Muscle of back (tissue), 13 donors: ENCODE data around the gene UQCRQ. TPM values are rescaled to one million over a fixed set of nuclear protein-coding genes. Genes with fewer than 3 reads are reported as not detected.
A peak's percentile ranks its signal among the peaks of the same experiment; 100 is the strongest.

Experiments used
- DNase-seq, 3 donors: peaks; one replicate each; pipeline versions ENCODE4 v3.0.0 to v3.0.0-alpha.2; 2013
- long read RNA-seq, 9 donors: transcript quantifications; one replicate each; lab custom pipeline, GENCODE V29; 2026
- polyA plus RNA-seq, 10 donors: library from polyadenylated mRNA; unstranded; fragments of 120-200 nt; gene quantifications; one replicate each; pipeline ENCODE4 v1.2.1, GENCODE V29; 2013; ENCODE audit not compliant: insufficient read length in 10 of 10

UQCRQ gene
- 100 to 1,000 TPM; 160 to 232 (median 189) TPM for polyA plus RNA-seq
- long read RNA-seq, donor 1, transcript UQCRQ-202 (3 exons, 429 nt) = minor isoform, 27 of 236 reads
- long read RNA-seq, donor 1, transcript UQCRQ-203 (3 exons, 839 nt) = major isoform, 151 of 236 reads
- long read RNA-seq, donor 1, transcript UQCRQ-201 (2 exons, 586 nt) = minor isoform, 42 of 236 reads
- long read RNA-seq, donor 1, partial matches to known transcripts = 0 of 236 reads
- long read RNA-seq, donor 1, other reads (novel, unspliced or antisense) = 10 of 236 reads
- long read RNA-seq, donor 2, transcript UQCRQ-202 (3 exons, 429 nt) = minor isoform, 17 of 224 reads
- long read RNA-seq, donor 2, transcript UQCRQ-201 (2 exons, 586 nt) = minor isoform, 27 of 224 reads
- long read RNA-seq, donor 2, transcript UQCRQ-203 (3 exons, 839 nt) = major isoform, 166 of 224 reads
- long read RNA-seq, donor 2, transcript UQCRQ-205 (2 exons, 258 nt) = minor isoform, 7 of 224 reads
- long read RNA-seq, donor 2, partial matches to known transcripts = 0 of 224 reads
- long read RNA-seq, donor 2, other reads (novel, unspliced or antisense) = 0 of 224 reads
- long read RNA-seq, donor 3 = 0 reads
- long read RNA-seq, donor 4, transcript UQCRQ-206 (2 exons, 874 nt) = minor isoform, 9 of 222 reads
- long read RNA-seq, donor 4, transcript UQCRQ-202 (3 exons, 429 nt) = minor isoform, 10 of 222 reads
- long read RNA-seq, donor 4, transcript UQCRQ-203 (3 exons, 839 nt) = major isoform, 150 of 222 reads
- long read RNA-seq, donor 4, transcript UQCRQ-201 (2 exons, 586 nt) = minor isoform, 49 of 222 reads
- long read RNA-seq, donor 4, partial matches to known transcripts = 0 of 222 reads
- long read RNA-seq, donor 4, other reads (novel, unspliced or antisense) = 0 of 222 reads
- long read RNA-seq, donor 5, transcript UQCRQ-201 (2 exons, 586 nt) = minor isoform, 53 of 388 reads
- long read RNA-seq, donor 5, transcript UQCRQ-203 (3 exons, 839 nt) = major isoform, 309 of 388 reads
- long read RNA-seq, donor 5, transcript UQCRQ-205 (2 exons, 258 nt) = minor isoform, 5 of 388 reads
- long read RNA-seq, donor 5, transcript UQCRQ-202 (3 exons, 429 nt) = minor isoform, 18 of 388 reads
- long read RNA-seq, donor 5, partial matches to known transcripts = 0 of 388 reads
- long read RNA-seq, donor 5, other reads (novel, unspliced or antisense) = 0 of 388 reads
- long read RNA-seq, donor 6, transcript UQCRQ-201 (2 exons, 586 nt) = minor isoform, 69 of 285 reads
- long read RNA-seq, donor 6, transcript UQCRQ-202 (3 exons, 429 nt) = minor isoform, 25 of 285 reads
- long read RNA-seq, donor 6, transcript UQCRQ-203 (3 exons, 839 nt) = major isoform, 185 of 285 reads
- long read RNA-seq, donor 6, partial matches to known transcripts = 0 of 285 reads
- long read RNA-seq, donor 6, other reads (novel, unspliced or antisense) = 0 of 285 reads
- long read RNA-seq, donor 7, transcript UQCRQ-203 (3 exons, 839 nt) = major isoform, 138 of 184 reads
- long read RNA-seq, donor 7, transcript UQCRQ-202 (3 exons, 429 nt) = minor isoform, 13 of 184 reads
- long read RNA-seq, donor 7, transcript UQCRQ-201 (2 exons, 586 nt) = minor isoform, 23 of 184 reads
- long read RNA-seq, donor 7, transcript UQCRQ-205 (2 exons, 258 nt) = minor isoform, 5 of 184 reads
- long read RNA-seq, donor 7, partial matches to known transcripts = 0 of 184 reads
- long read RNA-seq, donor 7, other reads (novel, unspliced or antisense) = 0 of 184 reads
- long read RNA-seq, donor 8, transcript UQCRQ-202 (3 exons, 429 nt) = minor isoform, 16 of 216 reads
- long read RNA-seq, donor 8, transcript UQCRQ-201 (2 exons, 586 nt) = minor isoform, 46 of 216 reads
- long read RNA-seq, donor 8, transcript UQCRQ-203 (3 exons, 839 nt) = major isoform, 148 of 216 reads
- long read RNA-seq, donor 8, partial matches to known transcripts = 0 of 216 reads
- long read RNA-seq, donor 8, other reads (novel, unspliced or antisense) = 0 of 216 reads
- long read RNA-seq, donor 9, transcript UQCRQ-203 (3 exons, 839 nt) = major isoform, 32 of 40 reads
- long read RNA-seq, donor 9, partial matches to known transcripts = 0 of 40 reads
- long read RNA-seq, donor 9, other reads (novel, unspliced or antisense) = 0 of 40 reads

- peak; percentile 99 to 100 (median 99) for DNase-seq
These were observed at the start of gene UQCRQ, which contains the start of gene GDF9 for GRCh38 chr5:132866342-132867045. UQCRQ (plus strand) TSS chr5:132866642; CDS start chr5:132866882, 240 bp downstream. GDF9 (minus strand) TSS chr5:132866469; CDS start chr5:132864533, 1,936 bp downstream.

- no peak for DNase-seq
These were observed 49.4 kb upstream of the UQCRQ start for GRCh38 chr5:132817011-132817410.

- no peak for DNase-seq
These were observed 47.0 kb upstream of the UQCRQ start for GRCh38 chr5:132819468-132819867.

GRCh38 chr5:132820162-132820754, 46.2 kb upstream of the UQCRQ start:
- DNase-seq = peak; percentile 79 to 91 (median 86)

- no peak for DNase-seq
These were observed 45.1 kb upstream of the UQCRQ start for GRCh38 chr5:132821350-132821749.

- DNase-seq = no peak
These were observed 44.7 kb upstream of the UQCRQ start for GRCh38 chr5:132821791-132822190.

- DNase-seq = peak in 1 of 3 donors; percentile 80
These were observed 43.6 kb upstream of the UQCRQ start for GRCh38 chr5:132822650-132823480.

- no peak for DNase-seq
These were observed 42.9 kb upstream of the UQCRQ start for GRCh38 chr5:132823481-132824050.

GRCh38 chr5:132824426-132824825, 42.0 kb upstream of the UQCRQ start:
- no peak for DNase-seq

- peak in 1 of 3 donors; percentile 54 for DNase-seq
These were observed 41.2 kb upstream of the UQCRQ start for GRCh38 chr5:132825033-132825833.

GRCh38 chr5:132825834-132826391, 40.5 kb upstream of the UQCRQ start:
- peak in 1 of 3 donors; percentile 50 for DNase-seq

- DNase-seq = no peak
These were observed 39.9 kb upstream of the UQCRQ start for GRCh38 chr5:132826424-132827082.

- no peak for DNase-seq
These were observed 38.3 kb upstream of the UQCRQ start for GRCh38 chr5:132827943-132828673.

GRCh38 chr5:132828846-132829494, 37.5 kb upstream of the UQCRQ start:
- DNase-seq = no peak
